NCI-H1092 (cell line): ENCODE data around the gene CCL26.

Source experiments
- DNase-seq: peaks from one replicate; lab custom pipeline; 2025; lab: John Stamatoyannopoulos, UW

The CCL26 gene

GRCh38 chr7:75772081-75773077 is at the start of gene CCL26:
TSS of gene CCL26 (minus strand) at chr7:75772211. CDS start at chr7:75772176, 35 bp downstream.
- DNase-seq = no peak

- DNase-seq = no peak
Measured at GRCh38 chr7:75820688-75821087, 48.7 kb upstream of the CCL26 start.

- no peak for DNase-seq
Measured at GRCh38 chr7:75819711-75820110, 47.7 kb upstream of the CCL26 start.

GRCh38 chr7:75818472-75818871 is 46.5 kb upstream of the CCL26 start:
- no peak for DNase-seq

GRCh38 chr7:75817116-75817515 is 45.1 kb upstream of the CCL26 start:
- DNase-seq = no peak

- no peak for DNase-seq
Measured at GRCh38 chr7:75815418-75816064, 43.5 kb upstream of the CCL26 start.

GRCh38 chr7:75814407-75814947 is 42.5 kb upstream of the CCL26 start:
- no peak for DNase-seq

GRCh38 chr7:75813781-75814236 is 41.8 kb upstream of the CCL26 start, which contains the start of gene CCL24:
TSS of gene CCL24 (minus strand) at chr7:75813806. CDS start at chr7:75813715, 91 bp downstream.
- no peak for DNase-seq

- no peak for DNase-seq
Measured at GRCh38 chr7:75813084-75813483, 41.1 kb upstream of the CCL26 start.

- no peak for DNase-seq
Measured at GRCh38 chr7:75811894-75812678, 40.1 kb upstream of the CCL26 start.

- no peak for DNase-seq
Measured at GRCh38 chr7:75809396-75809795, 37.4 kb upstream of the CCL26 start.

GRCh38 chr7:75808106-75808505 is 36.1 kb upstream of the CCL26 start:
- peak; percentile 75 for DNase-seq

GRCh38 chr7:75807452-75807851 is 35.4 kb upstream of the CCL26 start:
- no peak for DNase-seq

- DNase-seq = no peak
Measured at GRCh38 chr7:75806560-75807307, 34.7 kb upstream of the CCL26 start.

GRCh38 chr7:75804705-75805104 is 32.7 kb upstream of the CCL26 start:
- no peak for DNase-seq

- no peak for DNase-seq
Measured at GRCh38 chr7:75804004-75804403, 32.0 kb upstream of the CCL26 start.

- DNase-seq = no peak
Measured at GRCh38 chr7:75802552-75802821, 30.5 kb upstream of the CCL26 start.

GRCh38 chr7:75798770-75799169 is 26.8 kb upstream of the CCL26 start:
- no peak for DNase-seq

- DNase-seq = no peak
Measured at GRCh38 chr7:75796420-75796819, 24.4 kb upstream of the CCL26 start.

- no peak for DNase-seq
Measured at GRCh38 chr7:75795831-75796285, 23.8 kb upstream of the CCL26 start.

- no peak for DNase-seq
Measured at GRCh38 chr7:75793676-75794075, 21.7 kb upstream of the CCL26 start.
